ENCODE data around the gene ADAMTSL4.

- TF ChIP-seq EP300 (IDR thresholded peaks at IDR 0.05) = no peak
- TF ChIP-seq CTCF (IDR thresholded peaks at IDR 0.05) = no peak
Measured at GRCh38 chr1:150552911-150553289, 3.7 kb downstream of the ADAMTSL4 start.

Data from tibial nerve (tissue), 4 donors.